Keratinocyte (primary cell): ENCODE results near the gene SH2D2A. TPM values are rescaled to one million over a fixed set of nuclear protein-coding genes. Genes with fewer than 3 reads are reported as not detected.

Experiments
- DNase-seq: peaks from one replicate; pipeline ENCODE4 v3.0.0-alpha.2; 2011; ENCODE audit warnings: low read depth, missing footprints, low spot score
- FAIRE-seq: peaks from 2 replicates; lab custom pipeline; 2011; peaks lifted over from hg19 to GRCh38; lab: Jason Lieb, UNC
- H2AFZ ChIP-seq: 2 replicates; pipeline ENCODE4 v1.6.0; 2012; ENCODE audit warnings: low read length, control low read depth, inconsistent platforms; ENCODE audit not compliant: control insufficient read depth
- H3K27ac ChIP-seq: 2 replicates; pipeline ENCODE4 v1.5.1; 2011; ENCODE audit warnings: low read length; ENCODE audit not compliant: control insufficient read depth, insufficient read depth
- H3K27me3 ChIP-seq: 3 replicates; pipeline ENCODE4 v1.6.0; 2011; ENCODE audit warnings: low read length; ENCODE audit not compliant: control insufficient read depth, insufficient read depth; ENCODE audit errors: extremely low read depth
- H3K36me3 ChIP-seq, 2 experiments: 2 replicates in 1 of 2; 3 replicates in 1 of 2; pipeline ENCODE4 v1.5.1; 2011; ENCODE audit warnings: low read length in 2 of 2, mild to moderate bottlenecking in 1 of 2; ENCODE audit not compliant: control insufficient read depth in 2 of 2, insufficient read depth in 2 of 2; ENCODE audit errors: extremely low read depth in 1 of 2
- H3K4me1 ChIP-seq: 3 replicates; pipeline ENCODE4 v1.5.1; 2011; ENCODE audit warnings: low read length; ENCODE audit not compliant: control insufficient read depth, insufficient read depth; ENCODE audit errors: extremely low read depth
- H3K4me2 ChIP-seq: 3 replicates; pipeline ENCODE4 v1.6.0; 2011; ENCODE audit warnings: low read depth, low read length; ENCODE audit not compliant: control insufficient read depth, insufficient read depth; ENCODE audit errors: extremely low read depth
- H3K4me3 ChIP-seq, 3 experiments: fragments of 200-600 bp in 1 of 3; sonication (generic) in 1 of 3; 2 replicates in 2 of 3; 3 replicates in 1 of 3; pipeline ENCODE4 v1.5.1; 2011 to 2016; ENCODE audit warnings: low read length in 3 of 3, mild to moderate bottlenecking in 3 of 3, control low read depth in 2 of 3, inconsistent platforms in 1 of 3, low read depth in 1 of 3, mixed read lengths in 1 of 3, mixed run types in 1 of 3, moderate library complexity in 1 of 3; ENCODE audit not compliant: control insufficient read depth in 2 of 3, insufficient read depth in 2 of 3; ENCODE audit errors: extremely low read depth in 1 of 3
- H3K79me2 ChIP-seq: 2 replicates; pipeline ENCODE4 v1.6.0; 2012; ENCODE audit warnings: low read length; ENCODE audit not compliant: control insufficient read depth, insufficient read depth
- H3K9ac ChIP-seq: 3 replicates; pipeline ENCODE4 v1.6.0; 2011; ENCODE audit warnings: low read length; ENCODE audit not compliant: control insufficient read depth, insufficient read depth; ENCODE audit errors: extremely low read depth
- H3K9me1 ChIP-seq: 3 replicates; pipeline ENCODE4 v1.6.0; 2011; ENCODE audit warnings: low read length; ENCODE audit not compliant: control insufficient read depth, insufficient read depth; ENCODE audit errors: extremely low read depth
- H3K9me3 ChIP-seq: 2 replicates; pipeline ENCODE4 v1.5.1; 2012; ENCODE audit warnings: low read depth, low read length; ENCODE audit not compliant: control insufficient read depth
- H4K20me1 ChIP-seq: 3 replicates; pipeline ENCODE4 v1.6.0; 2011; ENCODE audit warnings: low read length; ENCODE audit not compliant: control insufficient read depth, insufficient read depth; ENCODE audit errors: extremely low read depth
- EZH2 ChIP-seq: IDR thresholded peaks from one replicate; pipeline ENCODE4 v1.6.1; 2012; ENCODE audit warnings: inconsistent platforms, mild to moderate bottlenecking, low read length, moderate library complexity
- dilution Hi-C: fragments of 300-500 bp; cut with MboI; formaldehyde crosslinking; loops from one replicate; pipeline ENCODE4 v1.7.0; 2020; ENCODE audit warnings: low sequenced_read_pairs; ENCODE audit not compliant: extremely low pct_ligation_motif_present
- polyA plus RNA-seq, 5 experiments: library from polyadenylated mRNA; depleted of rRNA in 3 of 5; stranded (reverse) in 3 of 5; stranded (forward) in 1 of 5; unstranded in 1 of 5; fragments of >200 nt; gene quantifications; 1 replicate in 1 of 5; 2 replicates in 3 of 5; 3 replicates in 1 of 5; pipeline versions ENCODE4 v1.2.1 to v1.2.3, GENCODE V29; 2011 to 2012; ENCODE audit warnings: missing spikeins in 2 of 5, low read depth in 1 of 5, low replicate concordance in 1 of 5
- TF ChIP-seq, protein P1 (sequence below), 3 experiments: IDR thresholded peaks in 1 of 3; conservative IDR thresholded peaks in 1 of 3; optimal IDR thresholded peaks in 1 of 3; 2 replicates in 2 of 3; 3 replicates in 1 of 3; pipeline versions ENCODE3 to v1.5.1; 2011; ENCODE audit warnings: low read length in 3 of 3, mild to moderate bottlenecking in 3 of 3, moderate library complexity in 2 of 3, control low read depth in 1 of 3, inconsistent platforms in 1 of 3; ENCODE audit not compliant: insufficient read depth in 2 of 3; ENCODE audit errors: extremely low read depth in 1 of 3

SH2D2A gene
- polyA plus RNA-seq, 1 donor (not counting 4 experiments of a cell fraction or from before 2014, with no cell fraction given) = 2.5 TPM

DNA sequence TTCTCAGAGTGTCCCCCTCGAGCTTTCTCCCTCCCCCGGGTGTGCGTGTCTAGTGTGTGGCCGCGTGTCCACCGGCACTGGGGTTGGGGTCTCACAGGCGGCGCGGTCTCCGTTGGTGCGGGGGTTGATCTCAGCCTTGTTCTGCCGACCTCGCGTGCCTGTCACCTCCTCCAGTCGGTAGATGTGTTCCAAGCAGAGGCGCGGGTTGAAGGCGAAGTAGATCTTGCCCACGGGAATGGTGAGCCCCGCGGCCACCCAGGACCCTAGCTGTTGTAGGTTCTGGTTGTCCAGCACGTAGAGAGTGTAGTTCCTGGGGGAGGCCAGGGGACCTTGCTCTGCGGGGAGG lies 32.5 kb upstream of the SH2D2A start:
- Histone ChIP-seq H3K9me1 (no peaks in the 10 kb centered on the region), H3K27ac (no peak overlapping the region), H3K4me2 (peak overlapping the region; percentile 37), H3K9me3 (no peaks in the 10 kb centered on the region), H3K36me3 (no peaks in the 10 kb centered on the region), H4K20me1 (no peaks in the 10 kb centered on the region), H3K79me2 (no peaks in the 10 kb centered on the region), H2AFZ (no peak overlapping the region), H3K4me1 (peaks cover 2% of the 10 kb centered on the region), H3K27me3 (peaks cover 67% of the 10 kb centered on the region), H3K4me3 (no peak overlapping the region), H3K9ac (no peak overlapping the region)
- FAIRE-seq = no peak
- dilution Hi-C loops = no loop called here
- no peak for DNase-seq
- peak; percentile 47 for TF ChIP-seq EZH2
- TF ChIP-seq, protein P1, sequence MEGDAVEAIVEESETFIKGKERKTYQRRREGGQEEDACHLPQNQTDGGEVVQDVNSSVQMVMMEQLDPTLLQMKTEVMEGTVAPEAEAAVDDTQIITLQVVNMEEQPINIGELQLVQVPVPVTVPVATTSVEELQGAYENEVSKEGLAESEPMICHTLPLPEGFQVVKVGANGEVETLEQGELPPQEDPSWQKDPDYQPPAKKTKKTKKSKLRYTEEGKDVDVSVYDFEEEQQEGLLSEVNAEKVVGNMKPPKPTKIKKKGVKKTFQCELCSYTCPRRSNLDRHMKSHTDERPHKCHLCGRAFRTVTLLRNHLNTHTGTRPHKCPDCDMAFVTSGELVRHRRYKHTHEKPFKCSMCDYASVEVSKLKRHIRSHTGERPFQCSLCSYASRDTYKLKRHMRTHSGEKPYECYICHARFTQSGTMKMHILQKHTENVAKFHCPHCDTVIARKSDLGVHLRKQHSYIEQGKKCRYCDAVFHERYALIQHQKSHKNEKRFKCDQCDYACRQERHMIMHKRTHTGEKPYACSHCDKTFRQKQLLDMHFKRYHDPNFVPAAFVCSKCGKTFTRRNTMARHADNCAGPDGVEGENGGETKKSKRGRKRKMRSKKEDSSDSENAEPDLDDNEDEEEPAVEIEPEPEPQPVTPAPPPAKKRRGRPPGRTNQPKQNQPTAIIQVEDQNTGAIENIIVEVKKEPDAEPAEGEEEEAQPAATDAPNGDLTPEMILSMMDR (optimal IDR thresholded peaks at IDR 0.05 in 1 of 3, IDR thresholded peaks at IDR 0.05 in 1 of 3, conservative IDR thresholded peaks at IDR 0.05 in 1 of 3; ENCODE audit: extremely low read depth in 1 of 3, insufficient read depth in 2 of 3, low read length in 3 of 3) = no peak

DNA sequence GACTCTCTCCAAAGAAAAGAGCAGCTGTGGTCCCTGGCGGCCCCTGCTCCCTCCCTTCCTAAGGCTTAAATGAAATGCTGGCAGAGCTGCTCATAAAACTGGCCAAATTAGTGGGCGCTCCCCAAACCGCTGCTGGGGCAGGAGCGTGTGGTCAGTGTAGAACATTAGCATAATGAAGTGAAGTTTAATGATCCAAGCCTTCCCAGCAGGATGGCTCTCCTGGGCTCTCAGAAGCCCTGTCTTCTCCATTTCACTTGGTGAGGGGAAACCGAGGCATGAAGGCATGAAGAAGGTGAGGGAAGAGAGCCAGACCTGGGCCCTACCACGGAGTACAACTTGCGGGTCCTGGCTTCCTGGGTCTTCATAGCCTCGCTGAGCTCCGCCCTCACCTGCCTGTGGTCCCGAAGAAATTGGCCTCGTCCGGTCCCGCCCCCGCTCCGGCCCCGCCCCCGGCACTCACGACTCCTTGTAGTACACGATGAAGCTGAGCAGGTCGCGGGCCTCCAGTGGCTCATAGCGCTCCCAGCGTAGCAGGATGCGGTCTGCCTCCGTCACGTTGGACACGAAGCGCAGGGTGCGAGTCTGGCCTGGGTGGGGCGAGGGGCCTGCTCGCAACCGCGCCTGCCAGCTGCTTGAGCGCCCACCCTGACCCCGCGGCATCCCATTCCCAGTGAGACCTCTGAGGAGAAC lies 32.0 kb upstream of the SH2D2A start:
- H2AFZ ChIP-seq = no peak overlapping the region
- dilution Hi-C loops = no loop called here
- no peaks in the 10 kb centered on the region for H3K36me3 ChIP-seq
- no peak for FAIRE-seq
- TF ChIP-seq, protein P1 (optimal IDR thresholded peaks at IDR 0.05 in 1 of 3, IDR thresholded peaks at IDR 0.05 in 1 of 3, conservative IDR thresholded peaks at IDR 0.05 in 1 of 3; ENCODE audit: extremely low read depth in 1 of 3, insufficient read depth in 2 of 3, low read length in 3 of 3) = no peak
- TF ChIP-seq EZH2 = no peak
- no peak overlapping the region for H3K4me3 ChIP-seq
- H3K4me1 ChIP-seq = peaks cover 2% of the 10 kb centered on the region
- no peaks in the 10 kb centered on the region for H3K79me2 ChIP-seq
- no peaks in the 10 kb centered on the region for H4K20me1 ChIP-seq
- no peaks in the 10 kb centered on the region for H3K9me1 ChIP-seq
- no peaks in the 10 kb centered on the region for H3K9me3 ChIP-seq
- no peak overlapping the region for H3K27ac ChIP-seq
- H3K27me3 ChIP-seq = peaks cover 68% of the 10 kb centered on the region
- no peak overlapping the region for H3K9ac ChIP-seq
- peak; percentile 21 for DNase-seq
- peak overlapping the region; percentile 37 for H3K4me2 ChIP-seq
